H1 (cell line): ENCODE data around the gene TLCD3B. TPM values are rescaled to one million over a fixed set of nuclear protein-coding genes. Genes with fewer than 3 reads are reported as not detected.
A peak's percentile ranks its signal among the peaks of the same experiment; 100 is the strongest.

ENCODE experiments used
- CTCF ChIA-PET: fragments of 300-600 bp; sonication (Branson Sonifier 250); formaldehyde crosslinking; loops from one replicate; lab custom pipeline; 2021; ENCODE audit not compliant: partially characterized antibody; lab: Charles Lee
- POLR2A ChIA-PET: fragments of 300-600 bp; sonication (Branson Sonifier 250); formaldehyde crosslinking; loops from one replicate; lab custom pipeline; 2021; ENCODE audit warnings: inconsistent platforms; ENCODE audit not compliant: partially characterized antibody; lab: Charles Lee
- DNase-seq, 2 experiments: peaks; one replicate each; pipeline versions ENCODE4 v3.0.0 to v3.0.0-alpha.2; 2010 to 2022; ENCODE audit warnings: low spot score in 2 of 2, low read depth in 1 of 2, mixed read lengths in 1 of 2
- FAIRE-seq: peaks from 2 replicates; lab custom pipeline; 2011; peaks lifted over from hg19 to GRCh38; lab: Jason Lieb, UNC
- H2AFZ ChIP-seq: 2 replicates; pipeline ENCODE4 v1.8.1; 2012; ENCODE audit warnings: low read length, inconsistent platforms
- H2AK5ac ChIP-seq: 2 replicates; pipeline ENCODE4 v1.6.1; 2013; ENCODE audit warnings: low read depth, low read length
- H2BK120ac ChIP-seq: replicated peaks from 2 replicates; pipeline ENCODE3; 2013; ENCODE audit warnings: low read depth, low read length, inconsistent platforms
- H2BK12ac ChIP-seq: 2 replicates; pipeline ENCODE4 v1.6.1; 2013; ENCODE audit warnings: low read depth, low read length
- H2BK15ac ChIP-seq: 2 replicates; pipeline ENCODE4 v1.6.1; 2013; ENCODE audit warnings: low read length
- H2BK20ac ChIP-seq: 2 replicates; pipeline ENCODE4 v1.6.1; 2013; ENCODE audit warnings: low read length
- H2BK5ac ChIP-seq: 2 replicates; pipeline ENCODE4 v1.6.1; 2013; ENCODE audit warnings: low read depth, low read length
- H3K14ac ChIP-seq: 2 replicates; pipeline ENCODE4 v1.6.1; 2013; ENCODE audit warnings: inconsistent platforms; ENCODE audit not compliant: insufficient read length
- H3K18ac ChIP-seq: 2 replicates; pipeline ENCODE4 v1.6.1; 2013; ENCODE audit warnings: low read length; ENCODE audit errors: extremely low read depth
- H3K23ac ChIP-seq: 2 replicates; pipeline ENCODE4 v1.6.1; 2013; ENCODE audit warnings: inconsistent platforms; ENCODE audit not compliant: insufficient read length
- H3K23me2 ChIP-seq: 2 replicates; pipeline ENCODE4 v1.6.1; 2013; ENCODE audit warnings: low read depth, low read length
- H3K27ac ChIP-seq: 2 replicates; pipeline ENCODE4 v1.6.1; 2011; ENCODE audit warnings: low read depth, low read length, inconsistent platforms
- H3K27me3 ChIP-seq, 4 experiments: replicated peaks in 1 of 4; 1 replicate in 1 of 4; 2 replicates in 3 of 4; pipeline versions ENCODE4 v1.6.1 to v1.8.1; 2011 to 2013; ENCODE audit warnings: low read length in 3 of 4, mild to moderate bottlenecking in 3 of 4, inconsistent platforms in 2 of 4, mixed read lengths in 2 of 4, moderate library complexity in 1 of 4; ENCODE audit not compliant: control insufficient read depth in 3 of 4, insufficient read depth in 3 of 4; ENCODE audit errors: extremely low read depth in 1 of 4
- H3K36me3 ChIP-seq, 4 experiments: 2 replicates each; pipeline versions ENCODE4 v1.6.1 to v1.8.1; 2011 to 2013; ENCODE audit warnings: mild to moderate bottlenecking in 4 of 4, low read length in 3 of 4, moderate library complexity in 2 of 4, control low read depth in 1 of 4, inconsistent platforms in 1 of 4; ENCODE audit not compliant: insufficient read depth in 4 of 4, control insufficient read depth in 2 of 4
- H3K4ac ChIP-seq: replicated peaks from 2 replicates; pipeline ENCODE3; 2013; ENCODE audit warnings: low read length, low read depth, mixed read lengths, inconsistent platforms; ENCODE audit not compliant: insufficient read length
- H3K4me1 ChIP-seq, 4 experiments: replicated peaks in 1 of 4; 1 replicate in 1 of 4; 2 replicates in 3 of 4; pipeline versions ENCODE4 v1.6.1 to v1.8.1; 2011 to 2013; ENCODE audit warnings: low read length in 3 of 4, inconsistent platforms in 2 of 4, mixed read lengths in 1 of 4; ENCODE audit not compliant: insufficient read depth in 4 of 4, control insufficient read depth in 3 of 4
- H3K4me2 ChIP-seq, 2 experiments: 2 replicates each; pipeline versions ENCODE4 v1.6.1 to v1.8.1; 2011 to 2013; ENCODE audit warnings: low read depth in 2 of 2, low read length in 2 of 2, control low read depth in 1 of 2, inconsistent platforms in 1 of 2, mild to moderate bottlenecking in 1 of 2; ENCODE audit not compliant: insufficient read depth in 1 of 2
- H3K4me3 ChIP-seq, 4 experiments: fragments of 200-600, 300-600 bp in 1 of 4; sonication (generic), shearing (Covaris generic), sonication (Bioruptor Twin) in 1 of 4; 2 replicates each; pipeline versions ENCODE4 v1.5.1 to v1.8.1; 2011 to 2016; ENCODE audit warnings: low read length in 4 of 4, low read depth in 3 of 4, control low read depth in 2 of 4, inconsistent platforms in 2 of 4, mild to moderate bottlenecking in 2 of 4, mixed read lengths in 1 of 4, moderate library complexity in 1 of 4; ENCODE audit not compliant: insufficient read depth in 2 of 4; ENCODE audit errors: extremely low read depth in 1 of 4
- H3K56ac ChIP-seq: replicated peaks from 2 replicates; pipeline ENCODE3; 2013; ENCODE audit warnings: low read depth, mild to moderate bottlenecking, mixed read lengths, low read length, inconsistent platforms; ENCODE audit not compliant: insufficient read length
- H3K79me1 ChIP-seq: 2 replicates; pipeline ENCODE4 v1.6.1; 2013; ENCODE audit warnings: low read depth, low read length, control low read depth
- H3K79me2 ChIP-seq, 2 experiments: 2 replicates each; pipeline versions ENCODE4 v1.6.1 to v1.8.1; 2012 to 2013; ENCODE audit warnings: low read length in 2 of 2, mild to moderate bottlenecking in 2 of 2, inconsistent platforms in 1 of 2; ENCODE audit not compliant: insufficient read depth in 2 of 2, control insufficient read depth in 1 of 2
- H3K9ac ChIP-seq, 4 experiments: replicated peaks in 1 of 4; 1 replicate in 1 of 4; 2 replicates in 3 of 4; pipeline versions ENCODE4 v1.6.1 to v1.8.1; 2011 to 2013; ENCODE audit warnings: low read depth in 3 of 4, low read length in 3 of 4, control low read depth in 2 of 4, mild to moderate bottlenecking in 2 of 4, moderate library complexity in 2 of 4, inconsistent platforms in 1 of 4; ENCODE audit errors: extremely low read depth in 1 of 4
- H3K9me3 ChIP-seq, 2 experiments: 2 replicates each; pipeline versions ENCODE4 v1.6.1 to v1.8.1; 2012 to 2013; ENCODE audit warnings: mild to moderate bottlenecking in 2 of 2, moderate library complexity in 2 of 2, control low read depth in 1 of 2, inconsistent platforms in 1 of 2, low read depth in 1 of 2, low read length in 1 of 2, mixed read lengths in 1 of 2; ENCODE audit not compliant: insufficient read depth in 2 of 2
- H4K20me1 ChIP-seq, 2 experiments: replicated peaks in 1 of 2; 2 replicates each; pipeline versions ENCODE3 to v1.8.1; 2011 to 2013; ENCODE audit warnings: inconsistent platforms in 2 of 2, low read length in 2 of 2, mild to moderate bottlenecking in 1 of 2; ENCODE audit not compliant: insufficient read depth in 2 of 2, control insufficient read depth in 1 of 2
- H4K5ac ChIP-seq: 2 replicates; pipeline ENCODE4 v1.6.1; 2013; ENCODE audit warnings: low read length, low read depth, mixed read lengths, inconsistent platforms; ENCODE audit not compliant: insufficient read length
- H4K8ac ChIP-seq: 2 replicates; pipeline ENCODE4 v1.8.0; 2013; ENCODE audit warnings: mild to moderate bottlenecking, moderate library complexity, low read length, inconsistent platforms; ENCODE audit not compliant: insufficient read depth; ENCODE audit errors: extremely low read depth
- H4K91ac ChIP-seq: replicated peaks from 2 replicates; pipeline ENCODE3; 2013; ENCODE audit warnings: low read length, mixed read lengths, inconsistent platforms; ENCODE audit not compliant: insufficient read length
- ATF2 ChIP-seq: IDR thresholded peaks from 2 replicates; pipeline ENCODE4 v1.6.1; 2012; ENCODE audit warnings: low read length, inconsistent platforms
- CTCF ChIP-seq, 3 experiments: IDR thresholded peaks; 1 replicate in 2 of 3; 2 replicates in 1 of 3; pipeline versions ENCODE4 v1.5.1 to v1.6.1; 2011; ENCODE audit warnings: low read length in 3 of 3, mild to moderate bottlenecking in 3 of 3, inconsistent platforms in 2 of 3, low read depth in 1 of 3, moderate library complexity in 1 of 3; ENCODE audit not compliant: insufficient read depth in 1 of 3; ENCODE audit errors: control extremely low read depth in 1 of 3
- POLR2A ChIP-seq, 2 experiments: IDR thresholded peaks; 1 replicate in 1 of 2; 2 replicates in 1 of 2; pipeline ENCODE4 v1.6.1; 2011; ENCODE audit warnings: low read depth in 2 of 2, low read length in 2 of 2, mild to moderate bottlenecking in 2 of 2; ENCODE audit errors: control extremely low read depth in 1 of 2
- RAD21 ChIP-seq, 2 experiments: IDR thresholded peaks in 1 of 2; conservative IDR thresholded peaks in 1 of 2; 2 replicates each; pipeline ENCODE4 v1.6.1; 2011; ENCODE audit warnings: low read depth in 2 of 2, low read length in 2 of 2, improper control_type of control experiment in 1 of 2, inconsistent platforms in 1 of 2, mild to moderate bottlenecking in 1 of 2, moderate library complexity in 1 of 2
- SP1 ChIP-seq: IDR thresholded peaks from 2 replicates; pipeline ENCODE4 v1.6.1; 2011; ENCODE audit warnings: low read depth, low read length
- WGBS, 2 experiments: shearing (Covaris generic) in 1 of 2; methylation state at CpG; one replicate each; pipeline versions ENCODE4 v1.1.6 to v1.1.7; 2013 to 2015; ENCODE audit warnings: low lambda C conversion rate in 2 of 2, mixed read lengths in 2 of 2, inconsistent platforms in 1 of 2, low coverage in 1 of 2, missing lambda C conversion rate in 1 of 2; ENCODE audit not compliant: insufficient replicate concordance in 2 of 2, insufficient coverage in 1 of 2, insufficient read length in 1 of 2; ENCODE audit errors: extremely low coverage in 1 of 2, missing lambda C conversion rate in 1 of 2; 5-methylcytosine and 5-hydroxymethylcytosine counted together
- polyA plus RNA-seq, 7 experiments: library from polyadenylated mRNA; depleted of rRNA in 3 of 7; stranded (reverse) in 5 of 7; unstranded in 2 of 7; fragments of >200 nt in 5 of 7; fragments of 200-250 nt in 2 of 7; gene quantifications; 1 replicate in 5 of 7; 2 replicates in 1 of 7; 4 replicates in 1 of 7; pipeline versions ENCODE4 v1.2.1 to v1.2.3, GENCODE V29; 2011 to 2013; ENCODE audit warnings: missing spikeins in 2 of 7, mixed read lengths in 2 of 7
- total RNA-seq: library from RNA; stranded (reverse); fragmentation: NEBNext Ultra II Directional; extraction: Animal tissue kit (Norgen Biotek cat#: 25700); gene quantifications from 2 replicates; pipeline ENCODE4 v1.2.1, GENCODE V29; 2021

Gene TLCD3B
- total and polyA plus RNA-seq, 2 of the 8 experiments (the other 6 are each of a cell fraction or from before 2014, with no cell fraction given): 15.2 to 26.9 TPM

GRCh38 chr16:30068750-30069610, 37.9 kb upstream of the TLCD3B start:
- Histone ChIP-seq H3K23me2 (peaks cover 13% of the 10 kb centered on the region; the same call in 1 of the 2 replicates), H3K14ac (no peak overlapping the region), H2AK5ac (no peak overlapping the region), H3K79me1 (peaks cover 9% of the 10 kb centered on the region; the same call in 1 of the 2 replicates), H2BK12ac (no peak overlapping the region), H3K4me2 (no peak overlapping the region), H3K4me3 (no peak overlapping the region), H4K20me1 (peaks cover 16 to 35% of the 10 kb centered on the region in 2 experiments), H4K8ac (no peak overlapping the region), H2BK20ac (no peak overlapping the region), H3K79me2 (peaks cover 15 to 30% of the 10 kb centered on the region in 2 experiments), H4K91ac (no peak overlapping the region), H3K9me3 (no peaks in the 10 kb centered on the region), H3K23ac (no peak overlapping the region), H3K36me3 (peaks cover 19 to 54% (median 47%) of the 10 kb centered on the region in 4 experiments), H3K27me3 (no peaks in the 10 kb centered on the region), H3K27ac (no peak overlapping the region)
- WGBS, 2 experiments: 90% methylated on average over 17 of the region's 17 CpGs; no CpG with 5 or more reads in 1 of the 2 experiments
- FAIRE-seq: no peak
- TF ChIP-seq CTCF (IDR thresholded peaks at IDR 0.05; ENCODE audit: control extremely low read depth in 1 of 3, insufficient read depth in 1 of 3, low read depth in 1 of 3, low read length in 3 of 3) (peak; percentile 34 to 64 (median 40)), SP1 (peak; percentile 51; the same call in 1 of the 2 replicates), ATF2 (no peak), POLR2A (IDR thresholded peaks at IDR 0.05; ENCODE audit: control extremely low read depth in 1 of 2, low read depth in 2 of 2, low read length in 2 of 2) (0 out of 3 replicates have a peak, but pooled peaks of 1 of the 2 experiments have one; percentile 32), RAD21 (IDR thresholded peaks at IDR 0.05 in 1 of 2, conservative IDR thresholded peaks at IDR 0.05 in 1 of 2; ENCODE audit: low read depth in 2 of 2, low read length in 2 of 2) (peak; percentile 36 to 52)
- TF ChIP-seq, all 59 proteins: peak for 4
- no peak overlapping the region for H3K56ac ChIP-seq
- POLR2A ChIA-PET: interaction anchor here (7.7 to 21.2 kb wide), 3 partner anchors 9 to 21 kb away, joined by 88 to 353 read pairs (median 151); partner anchors contain the start of genes PPP4C, TBX6 and YPEL3
- no peak overlapping the region for H2BK15ac ChIP-seq
- H3K9ac ChIP-seq: no peak overlapping the region
- peaks cover 0 to 14% (median 6%) of the 10 kb centered on the region in 4 experiments; a peak in 6 of 7 replicates for H3K4me1 ChIP-seq
- H2BK5ac ChIP-seq: no peak overlapping the region
- no peak overlapping the region; the same call in 1 of the 2 replicates for H3K18ac ChIP-seq
- H2AFZ ChIP-seq: no peak overlapping the region
- CTCF ChIA-PET: interaction anchor here (1.2 to 7.3 kb wide), 5 partner anchors 11 to 43 kb away, joined by 5 to 51 read pairs (median 6); partner anchors contain the start of gene TBX6
- no peak overlapping the region for H2BK120ac ChIP-seq
- no peak overlapping the region for H3K4ac ChIP-seq
- no peak for DNase-seq
- H4K5ac ChIP-seq: no peak overlapping the region
